Mucosa of descending colon (tissue), 3 donors: ENCODE measurements around the gene CPA1. TPM values are rescaled to one million over a fixed set of nuclear protein-coding genes. Genes with fewer than 3 reads are reported as not detected.

Source experiments
- ATAC-seq: fragments of 200-7000 bp; cut with Tn5 transposase; one replicate; pipeline ENCODE4 v1.9.1; 2020; ENCODE audit warnings: mild to moderate bottlenecking, moderate library complexity
- DNase-seq, 3 donors: peaks; one replicate each; pipeline ENCODE4 v3.0.0-alpha.2; 2020
- H3K36me3 ChIP-seq: fragments of 200-600 bp; one replicate; pipeline ENCODE4 v1.8.0; 2021; ENCODE audit warnings: low read depth, mild to moderate bottlenecking
- H3K4me1 ChIP-seq: fragments of 200-600 bp; one replicate; pipeline ENCODE4 v1.8.0; 2021; ENCODE audit warnings: low read depth, mild to moderate bottlenecking
- H3K4me3 ChIP-seq: fragments of 200-600 bp; one replicate; pipeline ENCODE4 v1.8.0; 2021; ENCODE audit warnings: mild to moderate bottlenecking
- H3K9me3 ChIP-seq: fragments of 200-600 bp; one replicate; pipeline ENCODE4 v1.8.0; 2021; ENCODE audit warnings: mild to moderate bottlenecking
- CTCF ChIP-seq: fragments of 200-600 bp; IDR thresholded peaks from one replicate; pipeline ENCODE4 v1.8.0; 2022; ENCODE audit warnings: antibody characterized with exemption, mild to moderate bottlenecking
- intact Hi-C, 2 donors: fragments of 100-400 bp; cut with DNase I in 1 of 2; cut with micrococcal nuclease in 1 of 2; formaldehyde crosslinking; loops; one replicate each; pipeline versions ENCODE4 v1.11.0 to v1.11.1; 2022; cut with DNase I, micrococcal nuclease
- total RNA-seq, 3 donors: library from RNA; stranded (reverse); fragmentation: NEBNext Ultra II Directional in 2 of 3; extraction: Animal tissue kit (Norgen Biotek cat#: 25700) in 2 of 3; gene quantifications; one replicate each; pipeline versions ENCODE4 v1.2.1 to v1.2.4, GENCODE V29; 2021 to 2023
- donor health status: DM: no; HTN: no; CAD: no; lungs with moderate emphysema.
- donor health status: DM: no; HTN: no; CAD: no.
- donor health status: DM: no; HTN: yes; CAD: no.

Gene CPA1
- total RNA-seq, 3 donors from 2014 or later = not detected

DNA sequence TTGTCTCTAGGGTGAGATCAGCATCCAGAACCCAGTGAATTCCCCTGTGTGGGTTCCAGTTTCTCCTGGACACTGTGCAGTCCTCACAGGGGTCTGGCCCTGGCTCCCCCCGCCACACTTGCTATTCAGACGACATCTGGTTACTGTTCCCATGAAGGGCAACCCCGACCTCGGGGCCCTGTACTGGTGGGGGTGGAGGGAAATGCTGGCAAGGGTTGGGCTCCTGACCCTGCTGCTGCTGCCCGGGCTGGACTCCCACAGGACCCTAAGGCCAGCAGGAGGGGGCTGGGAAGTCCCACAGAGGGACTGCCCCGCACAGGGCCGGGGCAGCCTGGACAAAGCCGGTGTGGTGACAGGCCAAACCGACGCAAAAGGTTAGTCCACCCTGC, 768 bp upstream of the CPA1 start:
- H3K4me3 ChIP-seq = no peak overlapping the region
- peaks cover 6% of the 10 kb centered on the region for H3K9me3 ChIP-seq
- no peaks in the 10 kb centered on the region for H3K36me3 ChIP-seq
- no peak for TF ChIP-seq CTCF
- ATAC-seq = no peak
- H3K4me1 ChIP-seq = no peaks in the 10 kb centered on the region
- intact Hi-C loops = no loop called here
- DNase-seq = no peak

GRCh38 chr7:130380861-130381455, 664 bp downstream of the CPA1 start:
- ATAC-seq = no peak
- intact Hi-C loops = no loop called here
- no peak overlapping the region for H3K4me3 ChIP-seq
- H3K36me3 ChIP-seq = no peaks in the 10 kb centered on the region
- DNase-seq = no peak
- TF ChIP-seq CTCF = no peak
- H3K9me3 ChIP-seq = peaks cover 6% of the 10 kb centered on the region
- no peaks in the 10 kb centered on the region for H3K4me1 ChIP-seq

DNA sequence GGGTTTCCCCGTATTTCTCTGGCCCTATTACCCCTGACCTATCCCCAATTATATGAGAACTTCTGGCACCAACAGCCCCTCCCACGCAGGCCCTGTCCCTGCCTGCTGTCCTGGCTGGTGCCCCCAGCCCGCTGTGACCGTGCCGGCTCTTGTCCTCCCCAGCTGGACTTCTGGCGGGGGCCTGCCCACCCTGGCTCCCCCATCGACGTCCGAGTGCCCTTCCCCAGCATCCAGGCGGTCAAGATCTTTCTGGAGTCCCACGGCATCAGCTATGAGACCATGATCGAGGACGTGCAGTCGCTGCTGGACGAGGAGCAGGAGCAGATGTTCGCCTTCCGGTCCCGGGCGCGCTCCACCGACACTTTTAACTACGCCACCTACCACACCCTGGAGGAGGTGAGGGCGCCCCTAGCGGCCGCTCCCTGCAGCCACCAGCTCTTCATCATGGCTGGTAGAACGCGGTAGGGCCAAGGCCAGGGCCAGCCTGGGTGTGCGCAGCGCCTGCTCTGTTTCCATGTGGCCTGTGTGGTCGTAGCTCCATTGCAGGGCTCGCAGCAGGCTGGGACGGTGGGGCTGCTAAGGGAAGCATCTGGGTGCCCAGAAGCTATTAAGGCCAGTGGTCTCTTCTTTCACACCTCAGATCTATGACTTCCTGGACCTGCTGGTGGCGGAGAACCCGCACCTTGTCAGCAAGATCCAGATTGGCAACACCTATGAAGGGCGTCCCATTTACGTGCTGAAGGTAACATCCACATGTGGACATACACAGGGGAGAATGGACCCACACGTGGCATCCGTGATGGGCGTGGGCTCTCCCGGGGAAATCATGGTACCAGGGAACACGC, 1.4 kb downstream of the CPA1 start:
- Histone ChIP-seq H3K4me3 (no peak overlapping the region), H3K9me3 (no peaks in the 10 kb centered on the region), H3K4me1 (no peaks in the 10 kb centered on the region), H3K36me3 (no peaks in the 10 kb centered on the region)
- DNase-seq (no peak), ATAC-seq (no peak)
- intact Hi-C loops = no loop called here
- TF ChIP-seq CTCF = no peak

GRCh38 chr7:130383187-130383980, 3.1 kb downstream of the CPA1 start:
- DNase-seq = no peak
- intact Hi-C loops = no loop called here
- ATAC-seq = no peak
- TF ChIP-seq CTCF = no peak
- no peaks in the 10 kb centered on the region for H3K36me3 ChIP-seq
- H3K4me1 ChIP-seq = no peaks in the 10 kb centered on the region
- no peaks in the 10 kb centered on the region for H3K9me3 ChIP-seq
- H3K4me3 ChIP-seq = no peak overlapping the region

DNA sequence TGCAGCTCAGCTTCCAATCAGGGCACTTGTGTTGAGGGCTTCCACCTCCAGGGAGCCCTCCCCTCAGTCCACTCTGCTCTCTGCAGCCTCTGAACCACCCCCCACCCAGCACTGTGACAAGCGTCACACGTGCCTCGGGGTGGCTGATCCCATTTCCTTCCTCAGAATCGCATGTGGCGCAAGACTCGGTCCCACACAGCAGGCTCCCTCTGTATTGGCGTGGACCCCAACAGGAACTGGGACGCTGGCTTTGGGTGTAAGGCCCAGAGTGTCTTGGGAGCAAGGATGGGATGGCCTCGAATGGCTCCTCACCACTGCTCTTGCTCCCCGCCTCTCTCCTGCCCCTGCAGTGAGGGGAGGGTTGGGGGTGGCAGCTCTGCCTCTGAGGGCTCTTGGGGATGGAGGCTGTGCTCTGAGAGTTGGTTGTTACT, 4.1 kb downstream of the CPA1 start:
- Histone ChIP-seq H3K4me3 (no peak overlapping the region), H3K4me1 (no peaks in the 10 kb centered on the region), H3K9me3 (no peaks in the 10 kb centered on the region), H3K36me3 (no peaks in the 10 kb centered on the region)
- intact Hi-C loops = no loop called here
- no peak for TF ChIP-seq CTCF
- ATAC-seq = no peak
- no peak for DNase-seq
